Mesodermal cell (in vitro differentiated cells): ENCODE measurements around the gene PROKR2.

Experiments used
- H3K27ac ChIP-seq: 2 replicates; pipeline ENCODE4 v1.7.0; 2013; ENCODE audit warnings: mild to moderate bottlenecking, low read depth, low read length, moderate library complexity; ENCODE audit not compliant: severe bottlenecking
- H3K36me3 ChIP-seq: 2 replicates; pipeline ENCODE4 v1.7.1; 2013; ENCODE audit warnings: mild to moderate bottlenecking, low read length, moderate library complexity; ENCODE audit not compliant: control insufficient read depth, insufficient read depth
- H3K4me1 ChIP-seq: one replicate; pipeline ENCODE4 v1.7.1; 2013; ENCODE audit warnings: mild to moderate bottlenecking, low read length; ENCODE audit not compliant: insufficient read depth, control insufficient read depth, poor library complexity, severe bottlenecking
- H3K4me3 ChIP-seq: 2 replicates; pipeline ENCODE4 v1.7.0; 2013; ENCODE audit warnings: low read length, control low read depth, mild to moderate bottlenecking; ENCODE audit not compliant: insufficient read depth, poor library complexity, severe bottlenecking; ENCODE audit errors: extremely low read depth
- H3K9me3 ChIP-seq: 2 replicates; pipeline ENCODE4 v1.7.1; 2013; ENCODE audit warnings: mild to moderate bottlenecking, low read length, moderate library complexity; ENCODE audit not compliant: control insufficient read depth
- WGBS, 2 experiments: methylation state at CpG; one replicate each; pipeline ENCODE4 v1.1.5; 2013; ENCODE audit warnings: missing lambda C conversion rate in 2 of 2; ENCODE audit not compliant: insufficient coverage in 2 of 2; 5-methylcytosine and 5-hydroxymethylcytosine counted together

PROKR2 gene

DNA sequence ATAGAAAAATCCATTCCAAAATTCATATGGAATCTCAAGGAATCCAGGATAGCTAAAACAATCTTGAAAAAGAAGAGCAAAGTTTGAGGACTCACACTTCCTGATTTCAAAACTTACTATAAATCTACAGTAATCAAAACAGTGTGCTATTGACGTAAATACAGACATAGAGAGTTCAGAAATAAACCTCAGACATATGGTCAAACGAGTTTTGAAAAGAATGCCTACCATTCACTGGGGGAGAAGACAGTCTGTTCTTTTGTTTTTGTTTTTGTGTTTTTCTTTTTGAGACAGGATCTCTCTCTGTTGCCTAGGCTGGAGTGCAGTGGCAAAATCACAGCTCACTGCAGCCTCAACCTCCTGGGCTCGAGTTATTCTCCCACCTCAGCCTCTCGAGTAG is 25.3 kb upstream of the PROKR2 start:
- no peaks in the 10 kb centered on the region for H3K9me3 ChIP-seq
- H3K4me3 ChIP-seq: no peak overlapping the region
- H3K4me1 ChIP-seq: no peaks in the 10 kb centered on the region

DNA sequence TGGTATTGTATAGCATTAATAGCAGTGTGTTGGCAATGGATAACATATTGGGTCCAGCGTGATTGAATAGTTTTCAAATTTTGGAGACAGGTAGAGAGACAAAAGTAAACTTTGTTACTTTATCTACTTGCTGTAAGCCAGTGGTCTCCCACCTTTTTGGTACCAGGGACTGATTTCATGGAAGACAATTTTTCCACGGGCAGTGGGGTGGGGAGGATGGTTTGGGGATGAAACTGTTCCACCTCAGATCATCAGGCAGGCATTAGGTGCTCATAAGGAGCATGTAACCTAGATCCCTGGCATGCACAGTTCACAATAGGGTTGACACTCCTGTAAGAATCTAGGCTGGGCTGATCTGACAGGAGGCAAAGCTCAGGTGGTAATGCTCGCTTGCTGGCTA is 14.6 kb upstream of the PROKR2 start:
- Histone ChIP-seq H3K36me3 (no peaks in the 10 kb centered on the region), H3K4me1 (no peaks in the 10 kb centered on the region), H3K27ac (no peak overlapping the region), H3K4me3 (no peak overlapping the region), H3K9me3 (no peaks in the 10 kb centered on the region)
- WGBS, 2 experiments: 94 to 100% methylated on average over 1 to 3 of the region's 3 CpGs

More for the DNA sequence above, 25.3 kb upstream of the PROKR2 start:
- WGBS, 2 experiments: 67 to 100% methylated on average over 1 to 2 of the region's 4 CpGs
- Histone ChIP-seq H3K27ac (no peak overlapping the region), H3K36me3 (no peaks in the 10 kb centered on the region)

DNA sequence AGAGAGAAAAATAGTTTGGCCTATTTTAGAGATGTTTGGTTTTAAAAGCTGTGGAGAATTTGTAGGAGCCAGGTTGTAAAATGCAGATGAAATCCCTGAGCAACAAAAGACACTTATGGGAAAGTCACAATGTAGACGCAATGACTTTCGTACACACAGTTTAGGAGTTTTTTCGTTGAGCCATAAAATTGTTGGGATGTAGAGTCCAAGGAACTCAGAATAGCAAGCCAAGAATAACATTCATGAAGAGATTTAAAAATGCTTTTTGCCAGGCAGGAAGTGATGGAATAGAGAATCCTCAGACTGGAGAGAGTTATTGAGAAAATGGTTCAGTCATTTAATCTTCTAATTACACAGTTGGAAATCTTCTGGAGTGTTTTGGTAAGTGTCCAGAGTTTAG is 11.5 kb upstream of the PROKR2 start:
- Histone ChIP-seq H3K27ac (no peak overlapping the region), H3K4me1 (no peaks in the 10 kb centered on the region), H3K4me3 (no peak overlapping the region), H3K36me3 (no peaks in the 10 kb centered on the region), H3K9me3 (no peaks in the 10 kb centered on the region)
- 93% methylated on average over 3 of the region's 3 CpGs; no CpG with 5 or more reads in 1 of the 2 experiments for WGBS, 2 experiments

DNA sequence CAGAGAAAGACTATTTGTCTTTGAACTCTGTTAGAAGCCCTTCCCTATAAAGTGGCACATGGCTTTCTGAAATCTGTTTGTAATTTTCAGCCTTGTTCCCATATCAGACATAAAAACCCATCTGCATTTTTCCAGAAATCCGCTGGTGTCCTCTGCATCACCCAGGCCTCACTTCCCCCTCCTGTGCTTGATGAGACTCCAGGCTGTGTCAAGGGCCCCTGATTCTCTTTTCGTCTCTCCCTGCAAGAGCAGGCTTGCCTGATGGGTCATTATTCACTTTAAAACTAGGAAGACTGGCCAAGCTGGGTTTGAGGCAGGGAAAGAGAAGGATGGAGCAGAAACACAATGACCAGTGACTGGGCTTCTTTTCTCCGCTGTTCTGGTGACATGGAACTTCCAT is 10.6 kb upstream of the PROKR2 start:
- 86 to 92% methylated on average over 3 of the region's 3 CpGs for WGBS, 2 experiments
- Histone ChIP-seq H3K9me3 (no peaks in the 10 kb centered on the region), H3K36me3 (no peaks in the 10 kb centered on the region), H3K4me3 (no peak overlapping the region), H3K4me1 (no peaks in the 10 kb centered on the region), H3K27ac (no peak overlapping the region)

DNA sequence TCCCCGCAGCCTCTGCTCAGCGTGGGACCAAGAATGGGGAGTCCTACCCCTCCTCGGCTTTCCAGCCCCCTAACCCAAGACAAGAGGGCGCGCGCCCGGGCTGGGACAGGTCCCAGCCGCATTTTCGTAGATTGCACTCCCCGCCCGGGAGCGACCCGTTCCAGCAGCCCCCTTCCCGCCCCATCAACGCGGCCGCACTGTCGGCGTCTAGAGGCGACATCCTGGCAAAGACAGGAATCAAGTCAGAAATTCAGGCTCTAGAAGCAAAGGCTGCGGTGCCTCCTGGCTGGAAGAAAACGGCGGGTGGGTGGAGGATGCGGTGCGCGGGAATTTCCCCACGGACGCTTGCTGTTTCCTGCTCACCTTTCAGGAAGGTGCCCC is 957 bp downstream of the PROKR2 start:
- H3K36me3 ChIP-seq: no peaks in the 10 kb centered on the region
- no peak overlapping the region for H3K27ac ChIP-seq
- H3K9me3 ChIP-seq: no peaks in the 10 kb centered on the region
- 1% methylated on average over 22 to 27 of the region's 28 CpGs for WGBS, 2 experiments
- H3K4me1 ChIP-seq: no peaks in the 10 kb centered on the region
- no peak overlapping the region for H3K4me3 ChIP-seq

DNA sequence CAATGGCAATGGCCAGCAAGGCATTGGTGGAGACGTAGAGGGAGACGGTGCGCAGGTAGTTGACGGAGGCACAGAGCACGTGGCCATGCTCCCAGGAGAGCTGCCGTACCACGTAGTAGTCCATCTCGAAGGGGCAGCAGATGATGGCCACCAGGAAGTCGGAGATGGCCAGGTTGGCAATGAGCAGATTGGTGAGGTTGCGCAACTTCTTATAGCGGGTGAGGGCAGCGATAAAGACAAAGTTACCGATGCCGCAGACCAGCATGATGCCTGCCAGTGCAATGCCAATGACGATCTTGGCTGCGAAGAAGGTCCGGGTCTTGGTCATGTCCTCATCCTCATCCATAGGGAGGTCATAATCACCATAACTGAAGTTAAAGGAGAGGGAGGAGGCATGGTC is 2.8 kb downstream of the PROKR2 start:
- Histone ChIP-seq H3K4me1 (no peaks in the 10 kb centered on the region), H3K4me3 (no peak overlapping the region), H3K9me3 (peaks cover 4% of the 10 kb centered on the region), H3K36me3 (no peaks in the 10 kb centered on the region), H3K27ac (no peak overlapping the region)
- 91 to 94% methylated on average over 14 to 17 of the region's 17 CpGs for WGBS, 2 experiments

DNA sequence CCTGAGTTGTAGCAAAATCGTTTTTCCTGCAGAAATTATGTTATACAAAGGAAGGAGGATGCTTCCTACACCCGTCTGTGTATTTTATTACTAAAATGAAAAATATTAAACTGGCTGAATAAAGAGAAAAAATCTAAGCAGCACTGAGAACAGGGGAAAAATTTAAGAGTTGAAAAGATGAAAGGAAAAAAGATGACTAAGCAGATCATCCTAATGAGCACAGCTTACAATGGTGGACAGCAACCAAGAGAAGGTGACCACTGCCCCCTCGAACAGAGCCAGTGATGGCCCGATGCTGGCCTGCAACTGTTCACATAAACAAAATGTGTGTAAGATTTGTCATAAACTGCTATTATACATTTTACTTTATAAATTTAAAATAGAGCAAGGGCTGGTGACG is 4.2 kb downstream of the PROKR2 start:
- Histone ChIP-seq H3K9me3 (peaks cover 9% of the 10 kb centered on the region), H3K36me3 (no peaks in the 10 kb centered on the region), H3K4me3 (no peak overlapping the region), H3K27ac (no peak overlapping the region), H3K4me1 (no peaks in the 10 kb centered on the region)
- WGBS, 2 experiments: 100% methylated on average over 1 of the region's 5 CpGs; no CpG with 5 or more reads in 1 of the 2 experiments

DNA sequence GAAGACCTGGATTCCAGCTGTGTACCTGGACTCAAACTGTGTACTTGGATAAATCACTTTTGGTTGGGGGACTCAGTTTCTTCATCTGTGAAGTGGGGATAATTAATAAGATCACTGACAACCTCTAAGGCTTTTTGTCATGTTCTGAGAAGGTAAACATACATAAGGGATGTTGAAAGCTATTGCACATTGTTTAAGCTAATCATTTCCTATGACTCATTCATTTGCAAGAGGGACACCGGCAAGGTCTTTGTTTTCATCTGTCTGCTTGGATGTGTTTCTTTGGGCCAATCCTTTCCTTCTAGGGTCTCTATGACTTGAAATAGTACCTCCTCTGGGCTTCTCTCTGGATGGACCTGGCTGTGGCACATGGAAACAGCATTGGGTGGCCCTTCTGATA is 6.8 kb downstream of the PROKR2 start:
- H3K27ac ChIP-seq: no peak overlapping the region
- no peak overlapping the region for H3K4me3 ChIP-seq
- H3K36me3 ChIP-seq: no peaks in the 10 kb centered on the region
- no peaks in the 10 kb centered on the region for H3K4me1 ChIP-seq
- H3K9me3 ChIP-seq: peaks cover 9% of the 10 kb centered on the region
- WGBS, 2 experiments: 67% methylated on average over 1 of the region's 1 CpG; no CpG with 5 or more reads in 1 of the 2 experiments

DNA sequence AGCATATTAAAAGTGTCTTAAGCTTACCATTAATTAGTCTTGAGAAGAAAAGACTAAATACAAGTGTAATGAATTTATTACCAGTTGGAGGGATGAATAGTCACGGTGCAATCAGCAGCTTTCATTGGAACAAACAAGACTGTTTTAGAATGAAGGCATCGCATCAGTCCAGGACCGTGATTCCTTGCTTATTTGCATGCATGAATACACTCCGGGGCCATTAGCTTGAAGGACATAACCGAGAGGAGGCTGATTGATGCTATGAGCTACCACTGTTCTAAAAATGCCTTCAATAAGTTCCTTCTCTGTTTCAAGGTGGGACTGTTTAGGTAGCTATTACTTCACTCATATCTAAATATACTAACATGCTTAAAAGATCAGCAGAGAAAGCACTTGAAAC is 17.9 kb downstream of the PROKR2 start:
- Histone ChIP-seq H3K4me3 (no peak overlapping the region), H3K9me3 (no peaks in the 10 kb centered on the region), H3K4me1 (no peaks in the 10 kb centered on the region), H3K36me3 (no peaks in the 10 kb centered on the region), H3K27ac (no peak overlapping the region)
- 85 to 98% methylated on average over 5 of the region's 5 CpGs for WGBS, 2 experiments

DNA sequence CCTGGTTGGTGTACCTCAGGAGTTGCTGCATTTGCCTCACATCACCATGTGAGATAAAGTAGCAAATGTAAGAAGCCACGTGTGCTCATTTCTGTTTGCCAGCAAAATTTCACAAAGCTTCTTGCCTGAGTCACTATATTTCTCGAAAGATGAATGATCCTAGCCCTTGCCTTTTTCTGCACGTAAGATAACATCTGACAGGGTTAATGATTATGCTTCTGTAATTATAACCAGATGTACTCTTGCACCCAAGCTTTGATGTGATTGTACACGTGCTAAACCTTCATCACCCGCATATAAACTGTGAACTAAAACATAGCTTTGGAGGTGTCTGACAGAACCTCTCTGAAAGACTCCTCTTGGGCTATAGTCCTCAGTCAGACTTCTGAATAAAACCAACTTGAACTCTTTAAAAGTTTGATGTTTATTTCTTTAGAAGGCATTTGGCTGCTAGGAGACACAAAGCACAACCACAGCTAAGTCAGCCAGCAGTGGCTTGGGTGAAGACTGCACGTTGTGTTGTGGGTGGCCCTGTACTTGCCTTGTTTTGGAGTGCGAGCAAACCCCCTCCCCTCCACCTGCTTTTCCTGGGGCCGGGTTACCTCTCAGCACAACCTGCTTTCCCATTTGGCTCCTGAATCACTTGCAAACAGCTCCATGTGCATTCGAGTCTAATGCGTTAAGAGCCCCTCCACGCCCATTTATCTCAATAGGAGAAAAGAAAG is 19.3 kb downstream of the PROKR2 start:
- no peak overlapping the region for H3K27ac ChIP-seq
- H3K4me3 ChIP-seq: no peak overlapping the region
- no peaks in the 10 kb centered on the region for H3K4me1 ChIP-seq
- no peaks in the 10 kb centered on the region for H3K9me3 ChIP-seq
- no peaks in the 10 kb centered on the region for H3K36me3 ChIP-seq
- WGBS, 2 experiments: 66 to 92% methylated on average over 3 to 7 of the region's 11 CpGs

DNA sequence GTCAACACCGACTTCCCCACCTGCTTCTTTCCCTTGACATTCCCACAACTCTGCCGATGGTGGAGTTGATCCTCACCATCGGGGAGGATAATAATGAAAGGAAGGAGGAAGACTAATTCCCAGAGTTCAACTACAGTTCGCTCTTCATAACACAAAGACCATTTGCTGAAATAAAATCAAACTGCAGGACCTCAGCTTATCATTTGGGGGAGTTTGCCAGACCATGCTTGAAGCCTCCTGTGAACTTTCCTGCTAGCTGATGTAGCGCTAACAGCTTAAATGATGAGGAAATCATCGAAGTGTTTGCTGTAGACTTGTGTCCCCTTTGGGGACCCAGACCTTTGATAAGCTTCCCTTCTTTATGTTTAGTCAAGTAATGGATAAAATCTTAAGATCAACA is 26.2 kb downstream of the PROKR2 start:
- Histone ChIP-seq H3K4me3 (no peak overlapping the region), H3K4me1 (no peaks in the 10 kb centered on the region), H3K36me3 (no peaks in the 10 kb centered on the region), H3K9me3 (no peaks in the 10 kb centered on the region), H3K27ac (no peak overlapping the region)
- WGBS, 2 experiments: 100% methylated on average over 2 of the region's 6 CpGs; no CpG with 5 or more reads in 1 of the 2 experiments
